ENCODE results near the gene SLC23A3.

- no peak for TF ChIP-seq EZH2phosphoT487 (IDR thresholded peaks at IDR 0.05; ENCODE audit: insufficient read depth, low read depth)
- TF ChIP-seq EZH2 (IDR thresholded peaks at IDR 0.05; ENCODE audit: insufficient read depth, poor library complexity, severe bottlenecking) = no peak
These were observed 41.1 kb upstream of the SLC23A3 start for GRCh38 chr2:219210886-219211362.

All from GM23248 (cell line).